HepG2 (cell line): ENCODE results near the gene ZMYND8. TPM values are rescaled to one million over a fixed set of nuclear protein-coding genes. Genes with fewer than 3 reads are reported as not detected.
A peak's percentile ranks its signal among the peaks of the same experiment; 100 is the strongest.

Experiments
- BHLHE40 ChIP-seq: IDR thresholded peaks from 2 replicates; pipeline ENCODE4 v1.6.1; 2011; ENCODE audit warnings: low read length, improper control_type of control experiment
- CCAR2 ChIP-seq: fragments of 200-400 bp; formaldehyde crosslinking; optimal IDR thresholded peaks from 2 replicates; pipeline ENCODE3; 2018; ENCODE audit warnings: low read depth, mild to moderate bottlenecking, low read length, moderate library complexity
- GATAD2A ChIP-seq: IDR thresholded peaks from 2 replicates; pipeline ENCODE4 v1.6.1; 2016
- HDAC1 ChIP-seq: sonication (generic); formaldehyde crosslinking; IDR thresholded peaks from 2 replicates; pipeline ENCODE4 v1.5.1; 2020; ENCODE audit warnings: mild to moderate bottlenecking, missing genetic modification reagents
- NFYB ChIP-seq: sonication (generic); formaldehyde crosslinking; IDR thresholded peaks from 2 replicates; pipeline ENCODE4 v1.4.0; 2020; ENCODE audit warnings: missing genetic modification reagents
- PHF20 ChIP-seq: sonication (generic); formaldehyde crosslinking; IDR thresholded peaks from 2 replicates; pipeline ENCODE4 v1.5.0; 2020; ENCODE audit warnings: mild to moderate bottlenecking, missing genetic modification reagents
- PITX1 ChIP-seq: sonication (generic); formaldehyde crosslinking; IDR thresholded peaks from 2 replicates; pipeline ENCODE4 v1.5.1; 2020; ENCODE audit warnings: mild to moderate bottlenecking, missing genetic modification reagents
- POGZ ChIP-seq: sonication (generic); formaldehyde crosslinking; IDR thresholded peaks from 2 replicates; pipeline ENCODE4 v1.4.0; 2020; ENCODE audit warnings: mild to moderate bottlenecking, missing genetic modification reagents
- RFXAP ChIP-seq: sonication (generic); formaldehyde crosslinking; IDR thresholded peaks from 2 replicates; pipeline ENCODE4 v1.4.0; 2020; ENCODE audit warnings: missing genetic modification reagents, borderline replicate concordance
- SETDB1 ChIP-seq: sonication (generic); formaldehyde crosslinking; IDR thresholded peaks from 2 replicates; pipeline ENCODE4 v1.5.1; 2020; ENCODE audit warnings: missing genetic modification reagents, mild to moderate bottlenecking, borderline replicate concordance
- ZNF317 ChIP-seq: sonication (generic); formaldehyde crosslinking; IDR thresholded peaks from 2 replicates; pipeline ENCODE4 v1.5.0; 2020; ENCODE audit warnings: mild to moderate bottlenecking, missing genetic modification reagents
- ZNF570 ChIP-seq: sonication (generic); formaldehyde crosslinking; IDR thresholded peaks from 2 replicates; pipeline ENCODE4 v1.4.0; 2020; ENCODE audit warnings: mild to moderate bottlenecking, missing genetic modification reagents, borderline replicate concordance
- ZNF703 ChIP-seq: sonication (generic); formaldehyde crosslinking; IDR thresholded peaks from 2 replicates; pipeline ENCODE4 v1.5.1; 2020; ENCODE audit warnings: missing genetic modification reagents, mild to moderate bottlenecking, moderate library complexity, borderline replicate concordance
- ZNF737 ChIP-seq: sonication (generic); formaldehyde crosslinking; IDR thresholded peaks from 2 replicates; pipeline ENCODE4 v1.5.0; 2020; ENCODE audit warnings: missing genetic modification reagents, mild to moderate bottlenecking, borderline replicate concordance
- ZNF773 ChIP-seq: sonication (generic); formaldehyde crosslinking; IDR thresholded peaks from 2 replicates; pipeline ENCODE4 v1.4.0; 2020; ENCODE audit warnings: missing genetic modification reagents, borderline replicate concordance
- ZSCAN9 ChIP-seq: IDR thresholded peaks from 2 replicates; pipeline ENCODE4 v1.6.1; 2016; ENCODE audit warnings: borderline replicate concordance
- polyA plus RNA-seq, 8 experiments: library from polyadenylated mRNA; depleted of rRNA in 3 of 8; stranded (reverse) in 7 of 8; unstranded in 1 of 8; fragments of >200 nt; fragmentation: Illumina TruSeq in 4 of 8; extraction: Trizol in 4 of 8; gene quantifications; 2 replicates each; pipeline versions ENCODE4 v1.2.1 to v1.2.3, GENCODE V29; 2011 to 2016; ENCODE audit warnings: low read depth in 4 of 8, missing spikeins in 1 of 8, mixed read lengths in 1 of 8; ENCODE audit not compliant: insufficient read depth in 1 of 8
- total RNA-seq, 5 experiments: library from RNA; depleted of rRNA; stranded (reverse); fragments of >200 nt; fragmentation: Illumina TruSeq; extraction: Trizol; gene quantifications; 2 replicates each; pipeline ENCODE4 v1.2.3, GENCODE V29; 2016; ENCODE audit warnings: low read depth in 1 of 5
- TF ChIP-seq, protein P1 (sequence below): sonication (generic); formaldehyde crosslinking; conservative IDR thresholded peaks from 2 replicates; pipeline ENCODE4 v1.4.0; 2020; ENCODE audit warnings: missing genetic modification reagents
- TF ChIP-seq, protein P2 (sequence below): sonication (generic); formaldehyde crosslinking; IDR thresholded peaks from 2 replicates; pipeline ENCODE4 v1.4.0; 2020; ENCODE audit warnings: missing genetic modification reagents, borderline replicate concordance
- TF ChIP-seq, protein P3 (sequence below): sonication (generic); formaldehyde crosslinking; IDR thresholded peaks from 2 replicates; pipeline ENCODE4 v1.4.0; 2020; ENCODE audit warnings: missing genetic modification reagents; ENCODE audit errors: not compliant biosample characterization

Gene ZMYND8
- total and polyA plus RNA-seq, 2 of the 13 experiments (the other 11 are each of a cell fraction or from before 2014, with no cell fraction given): 53.9 to 84.7 TPM

DNA sequence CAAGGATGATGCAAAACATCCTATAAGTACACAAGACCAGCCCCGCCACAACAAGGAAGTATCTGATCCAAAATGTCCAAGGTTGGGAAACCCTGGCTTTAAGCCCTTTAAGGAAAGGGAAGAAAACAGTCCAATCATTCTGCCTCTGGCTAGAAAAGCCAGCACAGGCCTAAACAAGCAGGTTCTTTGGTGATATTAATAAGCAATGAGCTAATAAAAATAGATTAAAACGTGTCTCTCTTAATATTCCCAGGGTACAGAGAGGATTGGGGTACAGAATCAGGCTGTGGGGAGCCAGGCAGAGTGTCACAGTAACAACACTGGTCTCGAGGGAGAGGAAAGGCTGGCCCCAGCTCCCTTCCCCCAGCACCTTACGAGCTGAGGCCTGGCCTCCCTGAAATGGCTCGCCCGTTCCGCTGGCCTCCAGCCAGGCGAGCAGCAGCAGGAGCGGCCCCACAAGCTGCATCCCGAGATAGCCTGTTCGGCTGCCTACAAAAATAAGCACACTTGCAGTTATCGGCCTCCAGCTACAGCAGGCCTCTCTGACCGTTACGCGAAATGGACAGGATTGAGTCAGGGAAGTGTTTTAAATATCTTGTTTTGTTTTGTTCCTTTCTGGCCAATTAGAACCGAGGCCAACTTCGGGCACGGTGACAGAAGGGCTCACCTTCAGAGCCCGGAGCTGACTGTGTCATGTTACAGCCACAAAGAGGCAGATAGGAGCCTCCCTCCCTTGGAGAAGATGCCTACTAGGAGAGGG, 4.0 kb upstream of the ZMYND8 start (continued):
- TF ChIP-seq ZNF317 (CRISPR knock-in tag) (peak; percentile 68), SETDB1 (CRISPR knock-in tag) (no peak), BHLHE40 (peak; percentile 39; the same call in 1 of the 2 replicates), ZNF703 (0 out of 2 replicates have a peak, but pooled peaks have one; percentile 86), ZNF773 (CRISPR knock-in tag) (no peak), NFYB (CRISPR knock-in tag) (peak; percentile 71), GATAD2A (CRISPR knock-in tag) (peak; percentile 70), POGZ (CRISPR knock-in tag) (peak; percentile 69), RFXAP (CRISPR knock-in tag) (peak; percentile 85), HDAC1 (peak; percentile 75), ZNF737 (CRISPR knock-in tag) (peak; percentile 80; the same call in 1 of the 2 replicates), PHF20 (CRISPR knock-in tag) (no peak), CCAR2 (no peak), PITX1 (CRISPR knock-in tag) (peak; percentile 79), ZNF570 (0 out of 2 replicates have a peak, but pooled peaks have one; percentile 38), ZSCAN9 (CRISPR knock-in tag) (no peak)
- TF ChIP-seq, protein P1, sequence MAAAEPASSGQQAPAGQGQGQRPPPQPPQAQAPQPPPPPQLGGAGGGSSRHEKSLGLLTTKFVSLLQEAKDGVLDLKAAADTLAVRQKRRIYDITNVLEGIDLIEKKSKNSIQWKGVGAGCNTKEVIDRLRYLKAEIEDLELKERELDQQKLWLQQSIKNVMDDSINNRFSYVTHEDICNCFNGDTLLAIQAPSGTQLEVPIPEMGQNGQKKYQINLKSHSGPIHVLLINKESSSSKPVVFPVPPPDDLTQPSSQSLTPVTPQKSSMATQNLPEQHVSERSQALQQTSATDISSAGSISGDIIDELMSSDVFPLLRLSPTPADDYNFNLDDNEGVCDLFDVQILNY: no peak
- TF ChIP-seq, protein P2, sequence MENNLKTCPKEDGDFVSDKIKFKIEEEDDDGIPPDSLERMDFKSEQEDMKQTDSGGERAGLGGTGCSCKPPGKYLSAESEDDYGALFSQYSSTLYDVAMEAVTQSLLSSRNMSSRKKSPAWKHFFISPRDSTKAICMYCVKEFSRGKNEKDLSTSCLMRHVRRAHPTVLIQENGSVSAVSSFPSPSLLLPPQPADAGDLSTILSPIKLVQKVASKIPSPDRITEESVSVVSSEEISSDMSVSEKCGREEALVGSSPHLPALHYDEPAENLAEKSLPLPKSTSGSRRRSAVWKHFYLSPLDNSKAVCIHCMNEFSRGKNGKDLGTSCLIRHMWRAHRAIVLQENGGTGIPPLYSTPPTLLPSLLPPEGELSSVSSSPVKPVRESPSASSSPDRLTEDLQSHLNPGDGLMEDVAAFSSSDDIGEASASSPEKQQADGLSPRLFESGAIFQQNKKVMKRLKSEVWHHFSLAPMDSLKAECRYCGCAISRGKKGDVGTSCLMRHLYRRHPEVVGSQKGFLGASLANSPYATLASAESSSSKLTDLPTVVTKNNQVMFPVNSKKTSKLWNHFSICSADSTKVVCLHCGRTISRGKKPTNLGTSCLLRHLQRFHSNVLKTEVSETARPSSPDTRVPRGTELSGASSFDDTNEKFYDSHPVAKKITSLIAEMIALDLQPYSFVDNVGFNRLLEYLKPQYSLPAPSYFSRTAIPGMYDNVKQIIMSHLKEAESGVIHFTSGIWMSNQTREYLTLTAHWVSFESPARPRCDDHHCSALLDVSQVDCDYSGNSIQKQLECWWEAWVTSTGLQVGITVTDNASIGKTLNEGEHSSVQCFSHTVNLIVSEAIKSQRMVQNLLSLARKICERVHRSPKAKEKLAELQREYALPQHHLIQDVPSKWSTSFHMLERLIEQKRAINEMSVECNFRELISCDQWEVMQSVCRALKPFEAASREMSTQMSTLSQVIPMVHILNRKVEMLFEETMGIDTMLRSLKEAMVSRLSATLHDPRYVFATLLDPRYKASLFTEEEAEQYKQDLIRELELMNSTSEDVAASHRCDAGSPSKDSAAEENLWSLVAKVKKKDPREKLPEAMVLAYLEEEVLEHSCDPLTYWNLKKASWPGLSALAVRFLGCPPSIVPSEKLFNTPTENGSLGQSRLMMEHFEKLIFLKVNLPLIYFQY (CRISPR knock-in tag): no peak; the same call in 1 of the 2 replicates
- TF ChIP-seq, protein P3, sequence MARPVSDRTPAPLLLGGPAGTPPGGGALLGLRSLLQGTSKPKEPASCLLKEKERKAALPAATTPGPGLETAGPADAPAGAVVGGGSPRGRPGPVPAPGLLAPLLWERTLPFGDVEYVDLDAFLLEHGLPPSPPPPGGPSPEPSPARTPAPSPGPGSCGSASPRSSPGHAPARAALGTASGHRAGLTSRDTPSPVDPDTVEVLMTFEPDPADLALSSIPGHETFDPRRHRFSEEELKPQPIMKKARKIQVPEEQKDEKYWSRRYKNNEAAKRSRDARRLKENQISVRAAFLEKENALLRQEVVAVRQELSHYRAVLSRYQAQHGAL (CRISPR knock-in tag): peak; percentile 92
